Ishikawa (cell line): ENCODE results near the gene TCL1B.

Source experiments
- TAF1 ChIP-seq: IDR thresholded peaks from 2 replicates; pipeline ENCODE4 v1.6.1; 2012; ENCODE audit warnings: low read depth, mild to moderate bottlenecking
- YY1 ChIP-seq: IDR thresholded peaks from 2 replicates; pipeline ENCODE4 v1.6.1; 2012; ENCODE audit warnings: low read depth

- TF ChIP-seq YY1 (no peak), TAF1 (no peak)
Measured at GRCh38 chr14:95664066-95664465, 22.2 kb upstream of the TCL1B start.
